ENCODE data around the gene C17orf67.

- TF ChIP-seq CTCF (IDR thresholded peaks at IDR 0.05), result peak; percentile 80
- no peak for TF ChIP-seq EZH2 (IDR thresholded peaks at IDR 0.05)
- TF ChIP-seq EZH2phosphoT487 (IDR thresholded peaks at IDR 0.05), result no peak
These were observed 14.1 kb downstream of the C17orf67 start for GRCh38 chr17:56819431-56820145.

All from neural progenitor cell (in vitro differentiated cells).